HG03095 (cell line): ENCODE results near the gene PHLDA2.

Experiments used
- ATAC-seq: cut with Tn5 transposase; IDR thresholded peaks from one replicate; pipeline ENCODE4 v1.9.1; 2021; ENCODE audit warnings: moderate library complexity; ENCODE audit not compliant: unreplicated experiment

Gene PHLDA2

DNA sequence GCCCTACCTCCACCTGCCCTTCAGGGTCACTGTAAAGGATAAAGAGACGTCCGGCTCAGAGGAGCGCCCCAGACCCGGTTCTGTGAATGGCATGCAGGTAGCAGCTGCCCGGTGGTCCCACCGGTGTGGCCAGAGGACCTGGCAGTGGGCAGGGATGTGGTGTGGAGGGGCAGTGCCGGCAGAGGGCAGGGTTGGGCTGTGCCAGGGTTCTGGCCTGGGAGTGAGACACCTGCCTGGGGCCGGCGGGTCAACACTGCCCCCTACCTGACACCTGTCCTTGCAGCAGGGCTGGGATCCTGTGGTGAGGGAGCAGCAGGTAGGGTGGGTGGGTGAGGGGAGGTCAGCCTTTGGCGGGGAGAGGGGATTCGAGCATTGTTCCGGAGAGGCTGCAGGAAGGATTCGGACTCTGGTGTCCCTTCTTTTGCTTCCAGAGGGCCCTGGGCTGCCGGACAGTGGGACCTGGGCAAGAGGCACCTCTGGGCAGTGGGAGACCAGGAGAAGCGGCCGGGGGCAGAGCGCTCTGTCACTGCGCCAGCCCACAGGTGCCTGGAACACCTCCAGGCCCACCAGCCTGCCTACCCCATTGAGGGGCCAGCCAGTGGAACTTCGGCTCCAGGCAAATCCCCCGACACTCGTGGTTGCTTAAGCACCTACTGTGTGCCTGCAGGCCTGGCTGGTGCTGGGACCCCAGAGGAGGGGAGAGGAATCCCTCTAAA lies 1.6 kb upstream of the PHLDA2 start:
- ATAC-seq: no peak

DNA sequence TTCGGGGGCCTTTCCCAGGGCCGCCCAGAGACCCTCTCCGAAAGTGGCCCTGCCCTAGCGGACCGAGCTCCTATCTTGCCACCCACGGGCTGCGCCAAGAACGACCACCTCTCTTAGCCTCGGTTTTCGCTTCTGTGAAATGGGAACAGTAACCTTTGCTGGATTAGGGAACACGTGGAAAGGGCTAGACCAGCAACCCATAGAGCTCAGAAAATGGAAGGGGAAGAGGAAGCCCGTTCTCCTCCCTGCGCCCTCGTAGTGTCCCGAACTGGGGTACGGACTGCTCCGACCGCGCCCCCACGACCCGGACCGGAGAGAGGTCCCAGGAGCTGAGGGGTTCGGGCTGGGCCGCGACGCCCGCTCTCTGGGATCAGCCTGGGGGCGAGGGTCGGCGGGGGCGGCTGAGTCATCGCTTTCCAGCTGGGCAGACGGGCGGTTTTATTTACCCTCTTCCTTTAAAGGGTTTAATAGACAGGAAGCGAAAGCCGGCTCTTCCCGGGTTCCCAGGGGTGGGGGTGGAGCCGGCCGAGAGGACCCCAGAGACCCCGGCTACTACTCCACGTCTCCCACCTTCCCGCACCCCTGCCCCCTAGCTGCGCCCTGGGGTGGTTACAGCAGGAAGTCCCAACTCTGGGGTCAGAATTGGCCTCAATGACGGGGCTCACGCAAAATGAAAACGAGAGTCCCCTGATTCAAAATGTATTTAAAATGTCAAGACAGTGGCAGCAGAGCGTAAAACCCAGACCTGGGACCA lies 907 bp upstream of the PHLDA2 start:
- no peak for ATAC-seq

DNA sequence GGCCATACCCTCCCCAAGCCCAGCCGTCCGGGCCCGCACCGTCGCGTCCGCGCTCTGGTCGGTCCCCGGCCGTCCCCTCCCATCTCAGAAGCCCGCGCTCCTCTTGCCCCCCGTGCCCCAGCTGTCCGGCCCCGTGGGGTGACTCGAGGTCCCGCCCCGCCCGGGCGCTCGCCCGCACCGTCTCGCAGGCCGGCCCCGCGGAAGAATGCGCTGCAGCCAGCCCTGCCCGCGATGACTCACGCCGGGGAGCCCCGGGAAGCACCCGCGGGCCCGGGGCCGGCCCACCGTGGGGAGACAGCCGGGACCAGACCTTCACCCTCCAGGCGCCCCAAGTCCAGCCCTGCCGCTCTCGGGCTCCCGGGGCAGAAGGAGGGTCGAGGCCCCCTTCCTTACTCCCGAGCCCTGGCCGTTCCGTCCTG lies 320 bp upstream of the PHLDA2 start:
- ATAC-seq: no peak

DNA sequence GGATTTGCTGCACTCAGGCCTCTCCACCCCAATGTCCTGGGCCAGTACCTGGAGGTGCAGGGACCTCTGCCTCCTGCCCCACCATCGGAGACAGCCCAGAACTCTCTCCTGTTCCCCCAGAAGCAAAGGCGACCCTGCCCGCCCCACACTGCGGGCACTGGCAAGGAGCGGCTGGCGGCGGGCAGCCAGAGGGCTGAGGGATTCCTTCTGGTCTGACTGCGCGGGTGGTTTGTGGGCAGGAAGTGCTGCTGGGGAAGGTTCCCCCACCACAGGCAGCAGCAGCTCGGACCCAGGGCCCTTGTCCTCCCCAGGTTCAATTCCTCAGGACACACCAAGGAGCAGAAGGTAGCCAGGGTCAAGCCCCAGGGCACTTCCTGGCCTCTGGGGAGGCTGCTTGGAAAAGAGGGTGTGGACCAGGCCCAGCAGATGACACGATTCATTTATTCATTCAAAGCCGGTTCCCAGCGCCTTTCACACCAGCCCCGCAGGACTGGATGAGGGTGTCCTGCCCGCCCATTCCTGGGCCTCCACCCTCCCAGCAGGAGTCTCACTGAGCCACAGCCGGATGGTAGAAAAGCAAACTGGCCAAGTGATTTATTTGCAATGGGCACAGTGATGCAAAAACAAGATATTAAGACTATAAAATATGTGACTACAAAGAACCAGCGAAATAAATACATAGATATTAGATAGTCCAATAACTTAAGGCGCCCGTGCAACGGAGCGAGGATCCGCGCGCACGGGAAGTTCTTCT lies 1.2 kb downstream of the PHLDA2 start:
- ATAC-seq: no peak

DNA sequence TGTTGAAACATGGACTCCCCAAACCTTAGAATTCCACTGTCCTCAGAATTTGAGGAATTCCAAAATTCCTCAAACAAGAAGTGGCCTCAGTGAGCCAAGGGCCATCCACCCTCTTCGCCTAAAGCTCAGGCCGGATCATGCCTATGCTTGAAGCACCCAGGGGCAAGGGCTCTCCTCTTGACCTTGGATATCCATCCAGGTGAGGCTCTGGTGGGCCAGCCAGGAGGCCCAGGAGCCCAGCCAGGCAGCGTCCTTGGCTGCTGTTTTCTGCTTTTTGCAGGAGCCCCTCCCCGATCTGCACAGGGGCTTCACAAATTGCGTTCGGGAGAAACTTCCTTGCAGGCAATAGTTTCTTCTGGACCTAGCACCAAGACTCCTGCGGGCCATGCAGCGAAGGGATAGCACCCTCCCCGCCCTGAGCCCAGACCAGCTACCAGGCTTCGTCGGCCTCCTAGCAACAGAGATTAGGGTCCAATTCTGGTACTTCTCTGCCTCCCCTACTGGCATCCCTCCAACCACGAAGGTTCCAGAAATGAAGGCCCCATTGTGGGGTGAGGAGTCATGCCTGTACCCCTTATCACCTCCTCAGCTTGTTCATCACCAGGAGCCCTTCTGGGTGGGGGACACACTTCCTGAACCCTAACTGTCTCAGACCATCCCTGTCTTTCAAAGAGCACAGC lies 2.0 kb downstream of the PHLDA2 start:
- ATAC-seq: no peak

DNA sequence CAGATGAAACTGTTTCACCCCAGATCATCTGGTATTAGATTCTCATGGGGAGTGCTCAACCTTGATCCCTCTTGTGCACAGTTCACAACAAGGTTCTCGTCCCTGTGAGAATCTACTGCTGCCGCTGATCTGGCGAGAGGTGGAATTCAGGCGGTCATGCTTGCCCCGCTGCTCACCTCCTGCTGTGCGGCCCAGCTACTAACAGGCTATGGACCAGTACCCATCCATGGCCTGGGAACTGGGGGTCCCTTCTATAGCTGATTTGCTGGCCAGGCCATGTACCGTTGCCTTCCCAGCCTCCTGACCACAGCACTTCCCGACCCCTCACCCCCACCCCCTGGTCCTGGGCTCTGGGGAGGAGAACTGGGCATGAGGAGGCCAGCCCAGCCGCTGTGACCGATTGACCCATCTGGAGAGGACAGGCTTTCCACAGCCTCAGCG lies 2.6 kb downstream of the PHLDA2 start:
- no peak for ATAC-seq

DNA sequence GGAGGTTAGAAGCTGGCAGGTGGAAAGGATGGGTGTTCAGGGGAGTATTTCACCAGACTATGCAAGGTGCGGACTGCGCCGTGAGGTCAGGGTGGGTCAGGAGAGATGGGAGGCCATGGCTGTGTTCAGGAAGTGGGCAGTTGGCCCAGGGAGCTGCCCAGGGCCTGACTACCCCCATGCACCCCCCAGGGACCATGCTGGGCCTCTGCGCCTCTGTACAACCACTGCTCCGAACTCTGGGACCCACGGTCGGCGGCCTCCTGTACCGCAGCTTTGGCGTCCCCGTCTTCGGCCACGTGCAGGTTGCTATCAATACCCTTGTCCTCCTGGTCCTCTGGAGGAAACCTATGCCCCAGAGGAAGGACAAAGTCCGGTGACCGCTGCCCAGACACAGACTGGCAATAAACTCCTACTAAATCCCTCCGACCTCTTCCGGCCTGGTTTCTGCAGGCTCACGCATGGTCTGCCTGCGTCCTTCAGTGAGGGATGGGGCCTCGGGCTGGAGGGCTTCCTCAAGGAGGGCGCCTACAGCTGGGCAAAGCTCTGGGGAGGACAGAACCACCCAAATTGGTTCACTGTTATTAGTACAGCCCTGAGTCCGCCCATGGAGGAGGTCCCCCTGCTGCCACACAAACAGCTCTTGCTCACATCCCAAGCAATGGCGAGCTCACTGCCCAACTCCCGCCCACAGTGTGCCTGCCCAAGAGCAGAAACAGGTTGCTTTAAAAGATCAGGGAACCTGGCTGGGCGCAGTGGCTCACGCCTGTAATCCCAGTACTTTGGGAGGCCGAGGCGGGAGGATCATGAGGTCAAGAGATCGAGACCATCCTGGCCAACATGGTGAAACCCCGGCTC lies 4.2 kb downstream of the PHLDA2 start:
- ATAC-seq: no peak

DNA sequence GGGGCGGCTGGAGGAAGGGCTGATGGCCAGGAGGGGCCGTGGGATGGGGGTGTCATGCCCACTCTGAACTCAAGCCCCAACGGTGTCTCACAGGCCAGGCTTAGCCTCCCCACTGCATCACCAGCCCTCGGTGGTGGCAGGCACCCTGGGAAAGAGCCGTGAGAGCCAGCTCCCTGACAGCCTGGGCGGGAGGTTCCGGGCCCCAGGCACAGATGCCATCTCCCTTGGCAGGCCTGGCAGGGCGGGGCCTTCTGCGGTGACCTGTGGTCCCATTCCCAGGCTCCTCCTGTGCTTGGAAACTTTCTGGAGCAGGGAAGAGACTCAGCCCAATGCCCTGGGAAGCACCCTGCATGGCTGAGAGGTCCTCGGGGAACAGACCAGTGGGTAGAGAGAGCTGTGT lies 4.8 kb downstream of the PHLDA2 start:
- no peak for ATAC-seq

DNA sequence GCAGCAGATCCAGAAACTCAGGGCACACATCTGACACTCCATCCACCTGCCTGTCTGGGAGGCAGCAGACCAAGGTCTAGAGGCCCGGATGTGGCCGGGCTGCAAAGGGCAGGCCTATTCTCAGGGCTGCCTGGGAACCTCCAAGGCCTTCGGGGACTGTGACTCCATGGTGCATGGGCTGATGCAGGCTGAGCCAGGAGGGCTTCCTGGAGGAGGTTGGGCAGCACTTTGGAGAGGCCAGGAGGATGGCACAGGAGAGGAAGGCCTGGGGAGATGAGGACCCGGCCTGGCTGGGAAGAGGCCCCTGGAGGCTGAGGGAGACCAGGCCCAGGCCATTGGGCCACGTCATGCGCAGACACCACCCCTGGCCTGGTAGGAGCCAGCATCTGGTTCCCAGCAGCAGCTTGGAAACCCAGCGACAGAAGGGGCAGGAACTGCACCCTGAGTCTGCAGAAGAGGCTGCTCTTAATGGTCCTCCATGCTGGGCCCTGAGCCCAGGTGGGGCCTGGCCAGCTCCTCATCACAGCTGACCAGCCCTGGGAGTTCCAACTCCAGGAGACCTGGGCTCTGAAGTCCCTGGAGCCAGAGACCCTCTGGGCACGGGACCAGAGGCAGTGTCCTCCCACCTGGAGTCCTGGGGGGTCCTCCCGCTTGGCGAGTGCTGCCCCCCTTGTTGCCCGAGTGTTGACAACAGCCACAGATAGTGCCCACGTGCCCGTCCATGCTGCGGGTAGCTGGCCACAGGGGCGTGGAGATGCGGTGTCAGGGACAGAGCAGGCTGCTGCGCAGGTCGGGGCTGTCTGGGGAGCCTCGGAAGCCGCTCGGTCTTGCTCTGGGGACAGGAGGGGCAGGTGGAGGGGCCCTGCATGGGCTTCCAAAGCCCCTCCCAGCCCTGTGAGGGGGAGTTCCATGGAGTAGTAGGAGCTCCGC lies 5.5 kb downstream of the PHLDA2 start:
- no peak for ATAC-seq

DNA sequence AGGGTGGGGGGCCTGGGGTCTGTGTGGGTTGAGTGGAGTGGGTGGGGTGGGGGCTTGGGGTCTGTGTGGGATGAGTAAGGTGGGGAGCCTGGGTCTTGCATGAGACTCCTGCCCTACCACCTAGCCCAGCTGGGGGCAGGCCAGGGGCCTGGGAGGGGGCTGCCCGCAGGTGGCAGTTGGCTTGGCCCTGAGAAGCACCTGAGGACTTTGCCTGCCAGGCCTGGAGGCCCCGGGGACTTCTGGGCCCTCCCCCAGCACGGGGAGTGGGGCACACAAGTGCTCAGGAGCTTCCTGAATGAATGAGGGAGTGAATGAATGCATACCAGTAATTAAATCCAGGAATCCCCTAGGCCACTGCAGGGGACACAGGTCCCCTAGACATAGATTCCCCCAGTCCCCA lies 6.6 kb downstream of the PHLDA2 start:
- no peak for ATAC-seq

DNA sequence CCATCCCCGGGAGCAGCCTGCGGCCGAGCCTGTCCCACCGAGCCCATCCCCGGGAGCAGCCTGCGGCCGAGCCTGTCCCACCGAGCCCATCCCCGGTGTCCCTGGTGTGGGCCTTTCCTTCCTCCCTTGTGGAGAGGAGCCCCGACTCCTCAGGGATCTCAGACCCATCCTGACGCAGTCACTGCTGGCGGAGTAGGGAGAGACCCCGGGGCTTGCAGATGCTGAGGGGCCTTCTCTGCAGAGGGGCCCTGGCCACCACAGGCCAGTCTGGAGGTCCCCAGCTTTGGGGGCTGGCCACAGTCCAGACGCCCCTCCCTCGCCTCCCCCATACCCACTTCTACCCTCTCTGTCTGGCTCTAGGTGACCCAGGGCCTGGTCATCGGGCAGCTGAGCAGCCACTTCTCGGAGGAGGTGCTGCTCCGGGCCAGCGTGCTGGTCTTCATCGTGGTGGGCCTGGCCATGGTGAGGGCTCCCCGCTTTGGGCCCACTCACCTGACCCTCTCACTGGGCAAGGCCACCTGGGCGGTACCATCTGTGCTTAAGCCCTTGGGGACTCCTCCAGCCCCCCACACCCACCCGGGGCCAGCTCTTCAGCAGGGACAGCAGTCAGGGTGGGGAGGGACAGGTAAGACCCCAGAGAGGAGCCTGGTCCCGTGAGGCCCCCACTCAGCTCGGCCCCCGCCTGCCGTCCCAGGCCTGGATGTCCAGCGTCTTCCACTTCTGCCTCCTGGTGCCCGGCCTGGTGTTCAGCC lies 7.3 kb downstream of the PHLDA2 start:
- ATAC-seq: no peak

DNA sequence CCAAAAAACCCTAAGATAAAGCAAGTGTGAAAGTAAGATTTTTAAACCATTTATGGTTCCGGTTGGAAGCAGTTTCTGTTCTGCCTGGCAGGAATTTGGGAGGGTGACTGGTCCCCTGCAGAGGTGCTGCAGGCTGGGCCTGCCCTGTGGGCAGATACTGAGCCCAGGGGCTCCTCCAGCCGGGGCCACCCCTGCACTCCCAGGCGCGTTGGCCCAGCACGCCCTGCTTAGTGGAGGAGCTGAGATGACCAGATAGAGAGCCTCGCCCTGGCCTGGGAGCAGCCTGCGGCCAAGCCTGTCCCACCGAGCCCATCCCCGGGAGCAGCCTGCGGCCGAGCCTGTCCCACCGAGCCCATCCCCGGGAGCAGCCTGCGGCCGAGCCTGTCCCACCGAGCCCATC lies 8.0 kb downstream of the PHLDA2 start:
- no peak for ATAC-seq

DNA sequence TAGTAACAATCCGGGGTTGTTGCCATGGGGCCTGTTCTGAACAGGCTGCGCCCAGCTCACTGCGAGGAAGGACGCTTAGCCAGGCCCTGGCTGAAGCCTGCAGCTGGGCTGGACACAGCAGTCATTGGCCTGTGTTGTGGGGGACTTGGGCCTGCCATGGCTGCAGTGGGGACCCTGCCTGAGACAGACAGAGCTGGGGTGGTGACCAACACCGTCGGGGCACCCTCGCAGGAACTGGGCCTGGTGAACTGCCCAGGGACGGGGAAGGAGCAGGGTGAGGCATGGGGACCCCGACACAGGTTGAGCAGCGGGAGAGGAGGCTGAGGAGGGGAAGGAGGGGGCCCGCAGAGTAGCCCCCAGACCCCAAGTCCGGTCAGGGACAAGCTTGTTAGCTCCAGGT lies 8.9 kb downstream of the PHLDA2 start:
- ATAC-seq: no peak

DNA sequence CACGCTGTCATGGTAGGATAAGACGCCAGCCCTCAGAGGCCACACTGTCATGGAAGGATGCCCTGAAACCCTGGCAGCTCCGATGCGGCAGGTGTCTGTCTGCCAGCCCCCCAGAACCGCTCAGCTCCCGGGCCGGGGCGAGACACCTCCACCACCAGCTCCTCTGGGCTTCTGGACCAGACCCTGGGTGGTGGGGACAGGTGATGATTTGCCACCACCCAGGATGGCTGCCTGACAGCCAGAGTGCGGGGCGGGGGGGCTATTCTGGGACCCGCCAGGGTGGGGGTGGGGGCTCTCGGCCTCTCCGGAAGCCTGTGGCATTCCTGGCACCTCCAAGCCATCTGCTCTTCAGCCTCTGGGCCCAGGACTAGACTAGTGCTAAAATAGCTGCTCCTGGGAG lies 9.4 kb downstream of the PHLDA2 start:
- no peak for ATAC-seq

DNA sequence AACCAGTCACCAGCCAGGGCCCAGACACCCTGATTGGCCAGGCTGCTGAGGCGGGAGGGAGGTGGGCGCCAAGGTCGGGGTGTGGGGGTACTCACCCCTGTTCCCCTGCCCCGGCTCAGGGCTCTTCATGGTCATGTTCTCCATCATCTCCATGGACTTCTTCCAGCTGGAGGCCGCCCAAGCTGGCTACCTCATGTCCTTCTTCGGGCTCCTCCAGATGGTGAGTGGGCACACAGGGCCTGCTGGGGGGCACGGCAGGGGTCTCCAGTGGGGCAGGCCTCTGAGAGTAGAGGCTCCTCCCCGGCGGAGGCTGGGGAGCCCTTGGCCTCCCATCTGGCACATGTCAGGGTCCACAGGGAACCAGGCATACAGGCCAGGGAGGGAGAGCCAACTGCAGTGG lies 10.0 kb downstream of the PHLDA2 start:
- ATAC-seq: no peak

DNA sequence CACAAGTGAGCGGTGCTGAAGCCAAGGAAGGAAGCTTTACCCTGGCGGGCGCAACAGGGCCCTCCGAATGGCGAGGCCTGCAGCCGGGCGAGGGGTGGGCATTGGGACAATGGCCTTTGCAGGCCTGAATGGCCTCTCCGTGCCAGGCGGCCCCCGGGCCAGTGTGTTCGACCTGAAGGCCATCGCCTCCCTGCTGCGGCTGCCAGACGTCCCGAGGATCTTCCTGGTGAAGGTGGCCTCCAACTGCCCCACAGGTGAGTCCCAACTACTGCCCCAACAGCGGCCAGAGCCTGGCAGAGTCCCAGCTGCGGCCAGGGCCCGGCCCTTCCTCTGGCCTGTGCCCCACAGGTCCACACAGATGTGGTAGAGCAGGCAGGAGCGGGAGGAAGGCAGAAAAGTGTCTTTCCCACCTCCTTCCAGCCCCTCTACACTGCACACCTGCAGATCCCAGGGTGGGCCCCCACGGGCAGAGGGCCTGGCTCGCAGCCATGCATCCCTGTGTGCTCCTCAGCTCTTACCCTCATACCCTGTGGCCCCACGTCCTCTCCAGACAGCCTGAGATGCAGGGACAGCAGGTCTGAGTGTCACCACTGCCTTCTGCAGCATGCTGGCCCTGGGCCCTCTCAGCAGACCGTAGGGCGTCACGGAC lies 11.3 kb downstream of the PHLDA2 start:
- ATAC-seq: no peak

DNA sequence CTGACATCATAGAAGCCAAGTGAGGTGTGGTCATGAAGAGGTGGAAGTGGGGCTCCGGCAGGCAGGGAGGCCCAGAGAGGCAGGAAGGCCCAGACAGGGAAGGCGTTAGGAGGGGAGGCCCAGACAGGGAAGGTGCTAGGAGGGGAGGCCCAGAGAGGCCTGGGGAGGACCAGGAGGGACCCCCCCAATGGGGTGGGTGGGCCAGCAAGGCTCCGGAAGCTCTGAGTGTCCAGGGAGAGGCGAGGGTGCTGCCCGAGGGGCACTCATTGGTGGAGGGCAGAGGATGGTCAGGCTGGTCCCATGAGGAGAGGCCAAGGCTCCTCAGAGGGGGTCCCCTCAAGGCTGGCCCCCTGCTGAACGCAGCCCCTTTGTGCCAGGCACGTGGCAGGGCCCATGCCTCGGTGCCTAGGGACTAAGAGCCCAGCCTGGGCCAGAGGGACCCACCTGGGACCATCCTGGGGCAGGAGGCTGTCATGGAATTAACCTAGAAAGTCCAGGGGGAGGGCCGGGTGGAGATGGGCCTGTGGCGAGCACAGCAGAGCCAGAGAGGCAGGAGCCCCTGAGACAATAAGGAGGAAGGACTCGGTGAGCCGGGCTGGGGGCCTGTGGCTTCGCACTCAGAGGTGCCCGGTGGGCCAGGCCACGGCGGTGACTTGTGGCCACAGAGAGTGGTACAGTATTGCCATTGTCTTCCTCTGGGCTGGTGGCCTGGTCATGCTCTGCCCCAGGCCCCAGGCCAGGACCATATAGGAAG lies 12.2 kb downstream of the PHLDA2 start:
- ATAC-seq: no peak
